ENCODE measurements around the gene GCDH.

The GCDH gene

DNA sequence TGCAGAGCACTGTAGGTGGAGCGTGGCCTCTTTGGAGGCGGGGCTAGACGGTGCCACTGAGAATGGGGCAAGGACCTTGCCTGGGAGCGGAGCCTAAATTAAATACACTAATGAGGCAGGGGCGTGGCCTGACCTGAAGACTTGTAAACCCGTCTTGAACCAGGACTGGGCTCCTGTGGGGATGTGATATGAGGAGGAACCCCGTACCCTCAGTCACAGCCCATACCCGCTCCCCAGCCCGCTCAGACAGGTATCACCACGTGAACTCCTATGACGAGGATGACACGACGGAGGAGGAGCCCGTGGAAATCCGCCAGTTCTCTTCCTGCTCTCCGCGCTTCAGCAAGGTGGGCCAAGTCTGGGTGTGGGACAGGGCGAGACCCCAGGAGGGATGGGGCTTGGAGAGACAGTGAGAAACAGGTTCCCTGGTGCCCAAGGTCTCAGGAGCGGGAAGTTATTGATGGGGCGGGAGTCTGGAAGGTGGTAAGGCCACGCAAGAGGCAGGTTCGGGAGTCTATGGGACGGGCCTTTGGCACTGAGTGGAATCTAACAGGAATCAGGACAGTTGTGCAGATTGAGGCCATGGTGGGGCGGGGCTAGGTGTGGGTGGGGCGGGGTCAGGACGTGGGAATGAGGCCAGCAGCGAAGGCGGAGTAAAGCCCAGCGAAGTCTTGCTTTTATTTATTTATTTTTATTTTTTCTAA, 24.4 kb upstream of the GCDH start:
- DNase-seq (ENCODE audit: low read depth): no peak
- no peak overlapping the region for H3K4me3 ChIP-seq (ENCODE audit: low read length)
- TF ChIP-seq, protein P1, sequence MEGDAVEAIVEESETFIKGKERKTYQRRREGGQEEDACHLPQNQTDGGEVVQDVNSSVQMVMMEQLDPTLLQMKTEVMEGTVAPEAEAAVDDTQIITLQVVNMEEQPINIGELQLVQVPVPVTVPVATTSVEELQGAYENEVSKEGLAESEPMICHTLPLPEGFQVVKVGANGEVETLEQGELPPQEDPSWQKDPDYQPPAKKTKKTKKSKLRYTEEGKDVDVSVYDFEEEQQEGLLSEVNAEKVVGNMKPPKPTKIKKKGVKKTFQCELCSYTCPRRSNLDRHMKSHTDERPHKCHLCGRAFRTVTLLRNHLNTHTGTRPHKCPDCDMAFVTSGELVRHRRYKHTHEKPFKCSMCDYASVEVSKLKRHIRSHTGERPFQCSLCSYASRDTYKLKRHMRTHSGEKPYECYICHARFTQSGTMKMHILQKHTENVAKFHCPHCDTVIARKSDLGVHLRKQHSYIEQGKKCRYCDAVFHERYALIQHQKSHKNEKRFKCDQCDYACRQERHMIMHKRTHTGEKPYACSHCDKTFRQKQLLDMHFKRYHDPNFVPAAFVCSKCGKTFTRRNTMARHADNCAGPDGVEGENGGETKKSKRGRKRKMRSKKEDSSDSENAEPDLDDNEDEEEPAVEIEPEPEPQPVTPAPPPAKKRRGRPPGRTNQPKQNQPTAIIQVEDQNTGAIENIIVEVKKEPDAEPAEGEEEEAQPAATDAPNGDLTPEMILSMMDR (IDR thresholded peaks at IDR 0.05; ENCODE audit: insufficient read depth, low read depth, low read length, missing control alignments): no peak

DNA sequence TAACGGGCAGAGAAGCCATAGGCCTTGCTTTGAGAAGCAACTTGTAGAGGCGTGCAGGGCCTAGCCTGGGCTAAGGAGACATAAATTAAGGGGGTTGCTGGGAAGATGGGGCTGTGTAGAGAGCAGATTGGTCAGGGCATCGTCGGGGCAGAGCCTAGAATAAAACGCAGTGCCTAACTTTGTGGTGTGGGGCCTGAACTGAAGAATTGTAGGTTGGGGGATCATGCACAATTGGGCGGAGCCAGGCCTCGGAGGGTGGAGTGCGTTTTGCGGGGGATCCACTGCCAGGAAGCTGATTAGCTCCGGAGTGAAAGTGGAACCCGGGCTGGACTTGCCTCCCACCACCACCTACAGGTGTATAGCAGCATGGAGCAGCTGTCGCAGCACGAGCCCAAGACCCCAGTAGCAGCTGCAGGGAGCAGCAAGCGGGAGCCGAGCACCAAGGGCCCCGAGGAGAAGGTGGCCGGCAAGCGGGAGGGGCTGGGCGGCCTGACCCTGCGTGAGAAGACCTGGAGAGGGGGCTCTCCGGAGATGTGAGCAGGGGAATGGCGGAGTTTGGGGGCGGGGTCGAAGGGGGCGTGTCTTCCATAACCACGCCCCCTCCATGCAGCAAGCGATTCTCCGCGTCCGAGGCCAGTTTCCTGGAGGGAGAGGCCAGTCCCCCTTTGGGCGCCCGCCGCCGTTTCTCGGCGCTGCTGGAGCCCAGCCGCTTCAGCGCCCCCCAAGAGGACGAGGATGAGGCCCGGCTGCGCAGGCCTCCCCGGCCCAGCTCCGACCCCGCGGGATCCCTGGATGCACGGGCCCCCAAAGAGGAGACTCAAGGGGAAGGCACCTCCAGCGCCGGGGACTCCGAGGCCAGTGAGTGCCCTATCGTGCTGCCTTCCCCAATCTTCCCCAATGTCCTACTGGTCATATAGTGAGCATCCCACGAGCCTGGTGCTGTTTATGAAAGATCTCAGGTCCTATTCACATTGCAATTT, 23.6 kb upstream of the GCDH start:
- TF ChIP-seq, protein P1 (IDR thresholded peaks at IDR 0.05; ENCODE audit: insufficient read depth, low read depth, low read length, missing control alignments): no peak
- peak; percentile 48 for DNase-seq (ENCODE audit: low read depth)
- H3K4me3 ChIP-seq (ENCODE audit: low read length): peak overlapping the region; percentile 20

DNA sequence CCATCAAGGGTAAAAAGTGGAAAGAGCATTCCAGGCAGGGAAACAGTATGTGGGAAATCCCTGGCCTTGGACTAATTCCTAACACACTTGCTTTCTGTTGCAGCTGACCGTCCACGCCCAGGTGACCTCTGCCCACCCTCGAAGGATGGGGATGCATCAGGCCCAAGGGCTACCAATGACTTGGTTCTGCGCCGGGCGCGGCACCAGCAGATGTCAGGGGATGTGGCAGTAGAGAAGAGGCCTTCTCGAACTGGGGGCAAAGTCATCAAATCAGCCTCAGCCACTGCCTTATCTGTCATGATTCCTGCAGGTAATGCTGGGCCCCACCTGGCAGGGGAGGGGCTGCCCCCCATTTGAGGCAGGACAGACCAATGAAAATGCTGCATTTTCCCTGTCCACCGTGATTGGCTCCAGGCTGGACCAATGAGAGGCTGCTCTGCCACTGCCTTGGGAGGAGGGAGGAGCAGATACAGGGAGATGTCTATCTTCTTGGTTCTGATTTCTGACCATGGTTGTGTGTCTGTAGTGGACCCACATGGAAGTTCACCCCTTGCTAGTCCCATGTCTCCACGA, 22.3 kb upstream of the GCDH start:
- no peak overlapping the region for H3K4me3 ChIP-seq (ENCODE audit: low read length)
- DNase-seq (ENCODE audit: low read depth): no peak
- TF ChIP-seq, protein P1 (IDR thresholded peaks at IDR 0.05; ENCODE audit: insufficient read depth, low read depth, low read length, missing control alignments): no peak

DNA sequence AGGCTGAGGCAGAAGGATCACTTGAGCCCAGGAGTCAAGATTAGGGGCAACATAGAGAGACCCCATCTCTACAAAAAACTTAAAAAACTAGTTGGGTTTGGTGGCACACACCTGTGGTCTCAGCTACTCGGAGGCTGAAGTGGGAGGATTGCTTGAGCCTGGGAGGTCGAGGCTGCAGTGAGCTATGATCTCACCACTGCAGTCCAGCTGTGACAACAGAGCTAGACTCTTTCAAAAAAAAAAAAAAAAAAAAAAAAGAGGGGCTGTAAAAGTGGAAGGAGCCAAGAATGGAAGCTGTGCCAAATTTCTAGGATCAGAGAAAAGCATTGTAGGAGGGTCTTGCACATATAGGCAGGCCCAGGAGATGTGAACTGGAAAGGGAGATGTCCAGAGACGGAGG, 19.3 kb upstream of the GCDH start:
- DNase-seq (ENCODE audit: low read depth): no peak
- H3K4me3 ChIP-seq (ENCODE audit: low read length): no peak overlapping the region
- TF ChIP-seq, protein P1 (IDR thresholded peaks at IDR 0.05; ENCODE audit: insufficient read depth, low read depth, low read length, missing control alignments): no peak

DNA sequence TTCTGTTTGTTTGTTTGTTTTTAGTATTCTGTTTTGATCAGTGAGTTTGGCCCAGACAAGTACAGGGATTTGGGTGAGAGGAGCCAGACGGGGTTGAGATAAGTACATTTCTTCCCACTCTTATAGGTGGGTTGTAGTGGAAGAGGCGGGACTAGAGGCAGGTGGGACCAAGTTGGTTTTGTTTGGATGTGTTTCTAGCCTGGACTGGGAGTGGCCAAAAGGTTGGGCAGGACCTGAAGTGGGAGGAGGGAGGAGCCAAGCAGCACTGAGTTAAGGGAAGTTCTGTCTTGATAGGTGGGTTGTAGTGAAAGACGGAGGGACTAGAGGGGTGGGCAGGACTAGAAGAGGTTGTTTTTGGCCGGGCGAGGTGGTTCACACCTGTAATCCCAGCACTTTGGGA, 18.7 kb upstream of the GCDH start:
- TF ChIP-seq, protein P1 (IDR thresholded peaks at IDR 0.05; ENCODE audit: insufficient read depth, low read depth, low read length, missing control alignments): no peak
- no peak overlapping the region for H3K4me3 ChIP-seq (ENCODE audit: low read length)
- DNase-seq (ENCODE audit: low read depth): no peak

DNA sequence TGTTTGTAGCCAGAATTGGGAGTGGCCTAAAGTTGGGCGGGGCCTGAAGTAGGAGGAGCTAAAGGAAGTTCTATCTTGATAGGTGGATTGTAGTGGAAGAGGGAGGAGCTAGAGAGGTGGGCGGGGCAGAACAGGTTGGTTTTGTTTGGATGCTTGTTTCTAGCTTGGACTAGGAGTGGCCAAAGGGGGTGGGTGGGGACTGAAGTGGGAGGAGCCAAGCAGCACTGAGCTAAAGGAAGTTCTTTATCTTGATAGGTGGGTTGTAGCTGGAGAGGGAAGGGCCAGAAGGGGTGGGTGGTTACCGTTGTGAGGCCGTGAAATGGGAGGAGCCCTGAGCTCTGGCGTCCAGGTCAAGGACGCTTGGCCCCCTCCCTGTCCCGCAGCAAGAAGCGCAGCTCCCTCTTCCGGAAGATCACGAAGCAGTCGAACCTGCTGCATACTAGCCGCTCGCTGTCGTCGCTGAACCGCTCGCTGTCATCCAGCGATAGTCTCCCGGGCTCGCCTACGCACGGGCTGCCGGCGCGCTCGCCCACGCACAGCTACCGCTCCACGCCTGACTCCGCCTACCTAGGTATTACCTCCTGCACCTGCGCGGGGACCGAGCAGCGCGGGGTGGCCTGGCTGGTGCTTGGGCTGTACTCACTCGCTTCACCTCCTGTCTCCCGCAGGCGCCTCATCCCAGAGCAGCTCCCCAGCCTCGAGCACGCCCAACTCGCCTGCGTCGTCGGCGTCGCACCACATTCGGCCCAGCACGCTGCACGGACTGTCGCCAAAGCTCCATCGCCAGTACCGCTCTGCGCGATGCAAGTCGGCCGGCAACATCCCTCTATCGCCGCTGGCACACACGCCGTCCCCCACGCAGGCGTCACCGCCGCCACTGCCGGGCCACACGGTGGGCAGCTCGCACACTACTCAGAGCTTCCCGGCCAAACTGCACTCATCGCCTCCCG, 17.7 kb upstream of the GCDH start:
- peak; percentile 95 for DNase-seq (ENCODE audit: low read depth)
- TF ChIP-seq, protein P1 (IDR thresholded peaks at IDR 0.05; ENCODE audit: insufficient read depth, low read depth, low read length, missing control alignments): peak; percentile 13
- peak overlapping the region; percentile 32 for H3K4me3 ChIP-seq (ENCODE audit: low read length)
